GM12801 (cell line): ENCODE results near the gene SLC6A9.

Source experiments
- CTCF ChIP-seq: IDR thresholded peaks from one replicate; pipeline ENCODE4 v1.5.1; 2011; ENCODE audit warnings: control low read depth; ENCODE audit not compliant: insufficient read length; ENCODE audit errors: extremely low read depth

Gene SLC6A9

GRCh38 chr1:44038876-44039657 lies 7.8 kb upstream of the SLC6A9 start:
- no peak for TF ChIP-seq CTCF

DNA sequence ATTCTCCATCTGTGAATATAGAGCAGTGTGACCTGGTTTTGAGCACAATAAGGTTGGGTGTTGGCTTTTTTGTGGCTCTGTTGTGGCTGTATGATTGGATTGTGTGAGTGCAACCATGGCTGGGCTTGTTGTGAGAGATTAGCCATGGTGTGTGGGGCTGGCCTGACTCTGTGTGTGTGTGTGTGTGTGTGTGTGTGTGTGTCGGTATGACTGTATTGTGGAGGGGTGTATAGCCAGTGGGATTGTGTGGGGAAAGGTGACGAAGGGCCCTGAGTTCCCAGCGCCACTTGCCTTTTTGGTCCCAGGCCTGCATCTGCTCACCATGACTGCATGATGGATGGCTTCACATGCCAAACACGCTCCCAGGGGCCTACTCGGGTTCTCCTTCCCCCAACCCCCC lies 5.9 kb upstream of the SLC6A9 start:
- no peak for TF ChIP-seq CTCF

DNA sequence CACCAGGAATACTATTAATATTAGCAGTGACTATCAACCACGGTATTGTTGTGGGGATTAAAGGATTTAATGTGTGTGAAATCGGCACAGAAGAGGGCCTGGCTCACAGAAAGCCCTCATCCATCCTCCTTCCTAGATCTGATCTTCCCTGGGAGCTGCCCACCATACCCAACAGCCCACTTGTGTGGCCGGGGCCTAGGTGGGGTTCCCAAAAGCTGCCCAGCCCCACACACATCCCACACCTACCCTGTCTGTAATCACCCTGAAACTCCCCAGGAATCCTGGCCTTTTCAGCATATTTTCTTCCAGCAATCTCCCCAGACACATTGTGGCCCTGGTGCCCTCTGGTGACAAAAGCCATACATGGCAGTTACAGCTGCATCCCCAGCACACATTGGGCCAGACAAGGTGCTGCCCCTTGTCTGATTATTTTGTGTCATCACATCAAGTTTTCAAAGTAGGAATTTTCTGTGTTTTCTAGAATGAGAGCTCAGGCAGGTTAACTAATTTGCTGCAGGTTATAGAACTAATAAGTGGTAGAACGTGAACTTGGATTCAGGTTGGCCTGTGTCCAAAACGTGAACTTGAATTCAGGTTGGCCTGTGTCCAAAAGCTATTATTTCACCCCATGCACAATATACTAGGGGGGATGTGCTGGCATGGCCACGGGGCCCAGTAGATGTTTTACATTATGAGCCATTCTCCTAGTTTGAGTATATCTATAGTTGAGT lies 5.3 kb upstream of the SLC6A9 start:
- TF ChIP-seq CTCF: no peak

DNA sequence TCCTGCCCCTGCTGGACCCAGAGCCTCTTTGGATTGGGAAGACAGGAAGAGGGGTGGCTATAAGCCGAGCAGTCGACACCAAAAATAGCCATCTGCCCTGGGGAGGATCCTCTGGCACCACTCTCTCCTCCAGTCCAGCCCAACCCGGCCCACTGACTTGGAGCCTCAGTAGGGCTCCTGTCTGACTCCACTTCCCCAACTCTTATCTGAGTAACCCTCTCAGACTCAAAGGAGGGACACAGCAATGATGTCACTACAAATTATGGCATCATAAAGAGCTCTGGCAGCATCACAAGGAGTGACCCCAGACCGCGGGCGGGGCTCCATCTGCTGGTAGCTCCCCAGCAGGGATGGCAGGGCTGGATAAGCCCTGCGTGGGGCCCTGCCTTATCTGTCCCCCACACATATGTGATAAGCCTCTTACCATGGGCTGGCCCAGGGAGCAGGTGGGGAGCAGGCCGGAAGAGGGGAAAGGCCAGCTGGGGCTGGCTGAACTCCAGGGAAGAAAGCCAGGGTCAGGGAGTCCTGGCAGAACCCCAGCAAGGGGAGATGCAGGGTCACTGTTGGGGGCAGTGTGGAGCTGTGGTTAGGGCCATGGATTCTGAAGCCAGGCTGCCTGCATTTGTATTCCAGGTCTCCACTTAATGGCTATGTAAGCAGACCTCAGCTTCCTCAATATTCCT lies 4.6 kb upstream of the SLC6A9 start:
- TF ChIP-seq CTCF: no peak

GRCh38 chr1:44034976-44035716 lies 3.9 kb upstream of the SLC6A9 start:
- no peak for TF ChIP-seq CTCF

DNA sequence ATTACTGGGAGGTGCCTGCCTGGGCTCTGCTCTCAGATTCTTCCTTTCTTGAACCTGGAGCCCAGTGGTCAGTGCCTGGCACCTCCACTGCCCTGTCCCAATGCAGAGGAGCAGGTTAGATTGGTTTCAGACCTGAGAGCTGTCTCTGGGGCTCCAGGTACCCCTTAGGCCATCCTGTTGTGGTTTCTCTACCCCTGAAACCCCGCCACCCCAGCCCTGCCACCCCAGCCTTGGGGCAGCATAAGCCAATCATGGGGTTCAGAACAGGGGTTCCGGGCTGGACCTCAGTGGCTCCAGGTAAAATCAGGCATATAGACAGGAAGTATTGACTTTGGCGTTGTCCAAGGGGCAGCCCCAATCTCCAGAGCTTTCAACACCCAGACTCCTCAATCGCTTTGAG lies 3.2 kb upstream of the SLC6A9 start:
- TF ChIP-seq CTCF: no peak

- no peak for TF ChIP-seq CTCF
These were observed 2.5 kb upstream of the SLC6A9 start for GRCh38 chr1:44033756-44034155.
